Germinal center (tissue), 1 donor: ENCODE results near the gene XKR7.
"Not testable (repeated sequence)": the region's sequence is repeated elsewhere in the genome, so short reads cannot be mapped to it uniquely, and the experiment has no call there.

Experiments used
- DNase-seq: peaks from one replicate; pipeline ENCODE4 v3.0.0; 2012; ENCODE audit warnings: mixed read lengths, low spot score

XKR7 gene

GRCh38 chr20:32017711-32018251 is 49.8 kb downstream of the XKR7 start:
- peak; percentile 78 for DNase-seq

GRCh38 chr20:32018269-32019155 is 50.6 kb downstream of the XKR7 start:
- peak; percentile 56 for DNase-seq

- DNase-seq = no peak
Observed at GRCh38 chr20:32019156-32019510, 51.2 kb downstream of the XKR7 start.

GRCh38 chr20:32019563-32020463 is 51.9 kb downstream of the XKR7 start:
- DNase-seq = no peak

GRCh38 chr20:32021091-32021490 is 53.1 kb downstream of the XKR7 start:
- no peak for DNase-seq

GRCh38 chr20:32024683-32025295 is 56.8 kb downstream of the XKR7 start:
- DNase-seq = no peak

- no peak for DNase-seq
Observed at GRCh38 chr20:32027643-32028042, 59.7 kb downstream of the XKR7 start.

- no peak for DNase-seq
Observed at GRCh38 chr20:32028647-32029372, 60.9 kb downstream of the XKR7 start.

- no peak for DNase-seq
Observed at GRCh38 chr20:32029561-32029960, 61.6 kb downstream of the XKR7 start.

GRCh38 chr20:32031007-32031958 is 63.3 kb downstream of the XKR7 start:
- peak; percentile 71 for DNase-seq

- DNase-seq = no peak
Observed at GRCh38 chr20:32033316-32033715, 65.4 kb downstream of the XKR7 start.

- DNase-seq = not testable (repeated sequence)
Observed at GRCh38 chr20:32033721-32034120, 65.8 kb downstream of the XKR7 start.

- DNase-seq = peak; percentile 40
Observed at GRCh38 chr20:32034581-32035425, 66.9 kb downstream of the XKR7 start.

GRCh38 chr20:32035426-32035779 is 67.5 kb downstream of the XKR7 start:
- DNase-seq = no peak

GRCh38 chr20:32036252-32036651 is 68.3 kb downstream of the XKR7 start:
- no peak for DNase-seq

GRCh38 chr20:32036716-32037485 is 69.0 kb downstream of the XKR7 start:
- no peak for DNase-seq

GRCh38 chr20:32037929-32038328 is 70.0 kb downstream of the XKR7 start:
- DNase-seq = no peak

- peak; percentile 85 for DNase-seq
Observed at GRCh38 chr20:32040142-32040953, 72.4 kb downstream of the XKR7 start.
